Stimulated activated naive B cell treated with anti-CD40 and anti-IgM and Interleukin-4, amounts not matched to agents 10 μg/mL and 1 μg/mL and 100 μg/mL, for 72 hours (primary cell): ENCODE results near the gene C3.

ENCODE experiments used
- ATAC-seq, 2 donors: fragments of 150-1000 bp; cut with Tn5 transposase; replicated peaks; 2 replicates each; pipeline ENCODE4 v1.10.0; 2021; ENCODE audit warnings: moderate library complexity in 1 of 2
- DNase-seq: peaks from one replicate; pipeline ENCODE4 v3.0.0; 2021
- H3K27ac Mint-ChIP-seq: one replicate; pipeline ENCODE4 v1.8.0; 2022; ENCODE audit warnings: mild to moderate bottlenecking, mixed read lengths
- H3K27me3 Mint-ChIP-seq, 2 donors: one replicate each; pipeline ENCODE4 v1.8.0; 2022; ENCODE audit warnings: mixed read lengths in 2 of 2
- H3K36me3 Mint-ChIP-seq, 2 donors: one replicate each; pipeline ENCODE4 v1.8.0; 2022; ENCODE audit warnings: mixed read lengths in 2 of 2, mild to moderate bottlenecking in 1 of 2
- H3K4me1 Mint-ChIP-seq, 2 donors: one replicate each; pipeline ENCODE4 v1.8.0; 2022; ENCODE audit warnings: mixed read lengths in 2 of 2, mild to moderate bottlenecking in 1 of 2
- H3K4me3 Mint-ChIP-seq, 2 donors: one replicate each; pipeline ENCODE4 v1.8.0; 2022; ENCODE audit warnings: mild to moderate bottlenecking in 2 of 2, mixed read lengths in 2 of 2, moderate library complexity in 1 of 2
- H3K9me3 Mint-ChIP-seq, 2 donors: one replicate each; pipeline ENCODE4 v1.8.0; 2022; ENCODE audit warnings: mixed read lengths in 2 of 2, mild to moderate bottlenecking in 1 of 2

The C3 gene

GRCh38 chr19:6738787-6739389 lies 18.4 kb upstream of the C3 start:
- H3K9me3 Mint-ChIP-seq = no peaks in the 10 kb centered on the region
- H3K27ac Mint-ChIP-seq = peak overlapping the region; percentile 98
- H3K27me3 Mint-ChIP-seq = no peaks in the 10 kb centered on the region
- H3K4me1 Mint-ChIP-seq = peaks cover 36 to 60% of the 10 kb centered on the region in 2 donors
- peak overlapping the region; percentile 89 to 90 for H3K4me3 Mint-ChIP-seq
- ATAC-seq (no peak), DNase-seq (no peak)
- H3K36me3 Mint-ChIP-seq = peaks cover 19 to 34% of the 10 kb centered on the region in 2 donors

GRCh38 chr19:6737873-6738786 lies 17.7 kb upstream of the C3 start:
- H3K27ac Mint-ChIP-seq = peak overlapping the region; percentile 98
- no peaks in the 10 kb centered on the region for H3K27me3 Mint-ChIP-seq
- ATAC-seq (peak; percentile 24 to 25), DNase-seq (peak; percentile 75)
- H3K9me3 Mint-ChIP-seq = no peaks in the 10 kb centered on the region
- peaks cover 16 to 31% of the 10 kb centered on the region in 2 donors for H3K36me3 Mint-ChIP-seq
- peak overlapping the region; percentile 89 to 90 for H3K4me3 Mint-ChIP-seq
- peaks cover 33 to 53% of the 10 kb centered on the region in 2 donors for H3K4me1 Mint-ChIP-seq

GRCh38 chr19:6737284-6737872 lies 16.9 kb upstream of the C3 start, which contains the start of gene GPR108:
Gene GPR108, minus strand, starts transcription at chr19:6737580. Its CDS starts 4 bp downstream, at chr19:6737576.
- peak; percentile 74 to 79 for ATAC-seq
- H3K36me3 Mint-ChIP-seq = peaks cover 14 to 30% of the 10 kb centered on the region in 2 donors

GRCh38 chr19:6736917-6737283 lies 16.4 kb upstream of the C3 start:
- peak overlapping the region; percentile 98 for H3K27ac Mint-ChIP-seq
- peak overlapping the region; percentile 89 to 90 for H3K4me3 Mint-ChIP-seq
- no peaks in the 10 kb centered on the region for H3K9me3 Mint-ChIP-seq
- DNase-seq = peak; percentile 31
- ATAC-seq = no peak
- H3K36me3 Mint-ChIP-seq = peaks cover 15 to 31% of the 10 kb centered on the region in 2 donors
- no peaks in the 10 kb centered on the region for H3K27me3 Mint-ChIP-seq
- H3K4me1 Mint-ChIP-seq = peaks cover 30 to 47% of the 10 kb centered on the region in 2 donors

More at GRCh38 chr19:6737284-6737872, 16.9 kb upstream of the C3 start, which contains the start of gene GPR108:
- Mint-ChIP-seq H3K27me3 (no peaks in the 10 kb centered on the region), H3K9me3 (no peaks in the 10 kb centered on the region), H3K4me1 (peaks cover 33 to 47% of the 10 kb centered on the region in 2 donors), H3K27ac (peak within 1 kb of the TSS; percentile 98), H3K4me3 (peak within 1 kb of the TSS; percentile 89 to 90)
- peak; percentile 100 for DNase-seq

- Mint-ChIP-seq H3K4me1 (peaks cover 29 to 44% of the 10 kb centered on the region in 2 donors), H3K4me3 (peak overlapping the region; percentile 89 to 90), H3K27ac (peak overlapping the region; percentile 98), H3K27me3 (no peaks in the 10 kb centered on the region), H3K36me3 (peaks cover 15 to 34% of the 10 kb centered on the region in 2 donors), H3K9me3 (no peaks in the 10 kb centered on the region)
- DNase-seq (peak; percentile 70), ATAC-seq (peak; percentile 17)
Measured at GRCh38 chr19:6736169-6736916, 15.9 kb upstream of the C3 start.

GRCh38 chr19:6735181-6735911 lies 14.9 kb upstream of the C3 start:
- H3K4me1 Mint-ChIP-seq = peaks cover 23 to 34% of the 10 kb centered on the region in 2 donors
- no peak for DNase-seq
- peak overlapping the region; percentile 89 to 90 for H3K4me3 Mint-ChIP-seq
- peaks cover 13 to 30% of the 10 kb centered on the region in 2 donors for H3K36me3 Mint-ChIP-seq
- no peaks in the 10 kb centered on the region for H3K9me3 Mint-ChIP-seq
- H3K27me3 Mint-ChIP-seq = no peaks in the 10 kb centered on the region
- ATAC-seq = no peak
- peak overlapping the region; percentile 98 for H3K27ac Mint-ChIP-seq

GRCh38 chr19:6734096-6734696 lies 13.7 kb upstream of the C3 start:
- H3K36me3 Mint-ChIP-seq = peaks cover 20 to 42% of the 10 kb centered on the region in 2 donors
- DNase-seq (no peak), ATAC-seq (no peak)
- H3K9me3 Mint-ChIP-seq = no peaks in the 10 kb centered on the region
- H3K27me3 Mint-ChIP-seq = no peaks in the 10 kb centered on the region
- H3K4me1 Mint-ChIP-seq = peaks cover 25 to 36% of the 10 kb centered on the region in 2 donors
- no peak overlapping the region for H3K27ac Mint-ChIP-seq
- H3K4me3 Mint-ChIP-seq = no peak overlapping the region

- ATAC-seq = no peak
- no peak for DNase-seq
- Mint-ChIP-seq H3K36me3 (peaks cover 20 to 43% of the 10 kb centered on the region in 2 donors), H3K27me3 (no peaks in the 10 kb centered on the region), H3K9me3 (no peaks in the 10 kb centered on the region), H3K4me3 (no peak overlapping the region), H3K27ac (no peak overlapping the region), H3K4me1 (peaks cover 20 to 36% of the 10 kb centered on the region in 2 donors)
Measured at GRCh38 chr19:6733338-6734095, 13.1 kb upstream of the C3 start.

- H3K4me1 Mint-ChIP-seq = peaks cover 19 to 36% of the 10 kb centered on the region in 2 donors
- no peaks in the 10 kb centered on the region for H3K9me3 Mint-ChIP-seq
Measured at GRCh38 chr19:6732803-6733337, 12.4 kb upstream of the C3 start.

GRCh38 chr19:6731822-6732221 lies 11.4 kb upstream of the C3 start:
- no peak overlapping the region for H3K27ac Mint-ChIP-seq
- H3K4me3 Mint-ChIP-seq = no peak overlapping the region
- H3K9me3 Mint-ChIP-seq = no peaks in the 10 kb centered on the region
- DNase-seq (no peak), ATAC-seq (no peak)
- no peaks in the 10 kb centered on the region for H3K27me3 Mint-ChIP-seq
- peaks cover 18 to 40% of the 10 kb centered on the region in 2 donors for H3K4me1 Mint-ChIP-seq
- peaks cover 20 to 47% of the 10 kb centered on the region in 2 donors for H3K36me3 Mint-ChIP-seq

More at GRCh38 chr19:6732803-6733337, 12.4 kb upstream of the C3 start:
- DNase-seq (no peak), ATAC-seq (no peak)
- no peaks in the 10 kb centered on the region for H3K27me3 Mint-ChIP-seq
- peaks cover 20 to 47% of the 10 kb centered on the region in 2 donors for H3K36me3 Mint-ChIP-seq
- no peak overlapping the region for H3K27ac Mint-ChIP-seq
- H3K4me3 Mint-ChIP-seq = no peak overlapping the region

- no peaks in the 10 kb centered on the region for H3K27me3 Mint-ChIP-seq
- no peaks in the 10 kb centered on the region for H3K9me3 Mint-ChIP-seq
- DNase-seq (no peak), ATAC-seq (no peak)
- no peak overlapping the region for H3K27ac Mint-ChIP-seq
- peaks cover 16 to 35% of the 10 kb centered on the region in 2 donors for H3K4me1 Mint-ChIP-seq
- H3K36me3 Mint-ChIP-seq = peaks cover 20 to 47% of the 10 kb centered on the region in 2 donors
- no peak overlapping the region for H3K4me3 Mint-ChIP-seq
Measured at GRCh38 chr19:6730941-6731670, 10.7 kb upstream of the C3 start.
